NCI-H510A (cell line): Measurements from ENCODE around the gene LZTR1.

Source experiments
- DNase-seq: peaks from one replicate; lab custom pipeline; 2025; lab: John Stamatoyannopoulos, UW

The LZTR1 gene

GRCh38 chr22:20951151-20951931 is 30.8 kb upstream of the LZTR1 start:
- DNase-seq, result no peak

- no peak for DNase-seq
Measured at GRCh38 chr22:20951932-20952380, 30.1 kb upstream of the LZTR1 start.

DNA sequence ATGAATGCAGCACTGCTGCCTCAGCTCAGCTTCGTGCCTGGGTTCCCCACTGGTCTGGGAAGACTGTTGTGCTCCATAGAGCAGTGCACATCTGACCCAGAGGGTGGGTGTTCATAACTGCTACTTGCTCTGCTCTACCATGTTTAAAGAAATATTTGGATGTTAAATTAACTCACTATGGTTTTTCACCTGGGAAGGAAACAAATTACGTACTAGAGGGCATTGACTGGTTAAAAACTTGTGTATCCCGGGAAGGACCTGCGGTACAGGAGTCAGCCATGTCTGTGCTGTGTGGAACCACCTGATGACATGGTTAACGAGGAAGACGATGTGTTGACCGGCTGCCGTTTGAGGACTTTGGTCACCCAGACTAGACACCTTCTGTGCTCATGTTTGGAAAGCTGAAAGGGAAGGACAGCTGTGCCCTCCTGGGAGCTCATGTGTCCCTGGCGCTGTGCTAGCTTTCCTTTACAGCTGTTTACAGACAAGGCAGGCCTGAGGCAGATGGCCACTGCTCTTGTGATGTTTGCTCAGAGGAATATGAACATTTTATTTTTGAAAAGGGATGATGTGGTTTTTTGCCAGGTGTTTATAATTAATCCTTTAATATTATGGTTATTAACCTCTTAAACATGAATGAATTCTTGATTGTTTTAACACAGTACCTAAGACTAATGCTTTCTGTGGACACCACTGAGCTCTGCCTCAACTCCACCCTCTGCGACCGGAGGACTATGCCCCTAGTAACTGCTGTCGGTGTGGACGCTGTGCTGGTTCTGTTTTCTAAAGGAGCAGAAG is 29.4 kb upstream of the LZTR1 start:
- DNase-seq, result no peak

DNA sequence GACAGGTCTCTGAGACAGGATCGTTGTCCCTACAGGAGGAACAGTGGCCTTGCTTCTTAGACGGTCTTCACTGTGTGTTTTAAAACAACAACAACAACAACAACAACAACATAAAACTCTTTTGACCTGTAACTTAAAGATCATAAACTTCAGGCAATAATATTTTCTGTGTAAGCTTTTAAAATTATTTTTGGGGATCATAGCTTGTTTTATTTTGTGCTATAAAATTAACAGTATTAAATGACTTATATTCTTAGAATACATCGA is 28.8 kb upstream of the LZTR1 start:
- DNase-seq, result no peak

DNA sequence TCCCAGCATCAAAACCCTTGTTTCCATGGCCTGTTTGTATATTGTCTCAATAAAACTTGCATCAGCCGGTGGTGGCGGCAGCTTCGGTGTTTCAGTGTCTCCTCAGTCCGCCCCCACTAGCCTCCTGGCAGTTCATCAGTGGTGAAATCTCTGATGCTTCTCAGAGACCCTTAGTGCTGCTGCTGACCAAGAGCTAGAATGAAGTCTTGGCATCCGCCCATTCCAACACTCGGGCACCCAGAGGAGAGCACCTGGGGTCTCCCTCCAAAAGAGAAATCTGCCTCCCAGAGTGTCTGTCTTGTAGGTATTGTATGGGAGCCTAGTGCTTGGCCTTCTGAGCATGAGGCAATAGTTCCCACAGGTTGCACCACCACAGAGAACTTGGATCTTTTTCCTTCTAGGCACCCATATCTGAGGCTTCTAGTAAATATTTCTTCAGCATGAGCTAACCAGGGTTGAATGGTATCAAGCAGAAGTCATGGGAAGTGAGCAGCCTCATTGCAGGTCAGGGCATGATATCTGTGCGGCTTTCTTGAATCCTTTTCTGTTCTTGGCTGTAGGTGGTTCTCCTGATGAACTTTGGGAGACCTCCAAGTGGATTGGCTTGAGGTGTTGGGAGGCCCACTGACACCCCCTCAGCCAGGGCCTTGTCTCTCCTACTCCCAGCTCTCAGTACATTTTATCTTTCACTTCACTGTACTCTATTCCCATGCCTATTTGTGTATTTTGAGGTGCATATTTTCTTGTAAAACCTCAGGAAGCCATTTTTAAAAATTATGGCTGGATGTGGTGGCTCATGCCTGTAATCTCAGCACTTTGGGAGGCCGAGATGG is 28.2 kb upstream of the LZTR1 start:
- DNase-seq, result no peak

DNA sequence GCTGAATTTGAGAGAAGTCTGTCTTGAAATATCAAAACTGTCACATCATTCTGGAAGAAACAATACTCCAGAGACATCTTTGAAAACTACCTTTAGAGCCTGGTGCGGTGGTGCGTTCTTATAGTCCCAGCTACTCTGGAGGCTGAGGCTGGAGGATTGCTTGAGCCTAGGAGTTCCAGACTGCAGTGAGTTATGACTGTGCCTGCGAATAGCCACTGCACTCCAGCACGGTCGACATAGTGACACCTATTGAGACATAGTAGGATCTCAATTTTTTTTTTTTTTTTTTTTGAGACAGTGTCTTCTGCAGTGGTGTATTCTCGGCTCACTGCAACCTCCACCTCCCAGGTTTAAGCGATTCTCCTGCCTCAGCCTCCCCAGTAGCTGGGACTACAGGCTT is 26.5 kb upstream of the LZTR1 start:
- no peak for DNase-seq

GRCh38 chr22:20956258-20957101 is 25.6 kb upstream of the LZTR1 start:
- DNase-seq, result no peak

DNA sequence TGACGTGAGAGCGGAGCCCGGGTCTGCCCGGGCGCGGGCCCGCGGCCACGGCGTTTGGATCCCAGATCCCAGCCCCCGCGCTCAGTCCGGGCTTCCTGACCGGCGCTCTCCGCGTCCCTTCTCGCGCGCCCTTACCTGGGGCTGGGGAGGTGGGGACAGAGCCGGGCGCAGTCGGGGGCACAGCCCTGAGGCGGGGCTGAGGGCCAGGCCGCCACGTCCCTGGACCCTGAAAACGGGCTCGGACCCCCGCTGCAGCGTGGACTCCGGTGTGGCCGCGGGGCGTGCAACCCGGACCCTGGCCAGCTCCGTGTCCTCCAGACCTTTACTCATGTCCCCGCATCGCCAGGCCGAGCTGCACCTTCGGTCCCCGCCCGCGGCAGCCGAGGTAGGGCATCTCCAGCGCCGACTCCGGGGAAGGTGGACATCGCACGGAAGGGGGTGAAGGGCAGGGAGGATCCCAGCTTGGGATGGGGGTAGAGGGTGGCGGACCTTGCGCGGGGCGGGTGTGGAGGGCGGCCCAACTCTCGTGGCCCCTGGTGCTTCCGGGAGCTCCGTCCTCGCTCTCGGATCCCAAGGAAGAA is 24.9 kb upstream of the LZTR1 start:
- no peak for DNase-seq

DNA sequence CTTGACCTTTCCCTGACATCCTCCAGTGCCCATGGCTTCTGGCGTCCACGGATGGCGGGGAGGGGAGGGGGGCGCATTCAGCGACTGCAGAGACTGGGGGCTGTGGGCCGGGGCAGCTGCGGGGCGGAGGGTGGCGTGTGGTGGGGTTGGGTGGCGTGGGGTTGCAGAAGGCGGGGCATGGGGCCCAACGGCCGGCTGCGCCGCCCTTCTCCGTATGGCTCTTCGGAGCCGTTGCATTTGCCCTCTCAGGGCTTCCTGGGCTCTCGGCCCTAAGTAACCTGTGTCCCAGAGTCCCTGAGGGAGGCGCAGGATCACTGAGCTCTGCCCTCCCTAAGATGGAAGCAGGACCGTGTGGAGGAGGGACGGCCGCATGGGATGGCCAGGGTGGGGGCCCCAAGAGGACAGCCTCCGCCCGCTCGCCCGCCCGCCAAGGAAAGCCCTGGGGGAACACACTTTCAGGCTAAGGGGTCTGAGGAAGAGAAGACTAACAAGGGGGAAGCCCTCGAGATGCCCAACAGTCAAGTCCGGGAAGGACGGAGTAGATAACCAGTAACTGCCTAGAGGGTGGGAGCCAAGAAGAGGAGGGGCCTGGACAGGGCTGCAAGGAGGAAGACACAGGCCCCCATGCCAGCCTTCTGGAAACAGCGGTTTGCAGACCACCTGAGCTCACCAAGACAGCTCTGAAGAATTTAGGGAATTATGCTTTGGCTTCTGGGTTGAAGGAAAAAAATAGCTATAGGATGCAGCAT is 24.2 kb upstream of the LZTR1 start:
- no peak for DNase-seq

DNA sequence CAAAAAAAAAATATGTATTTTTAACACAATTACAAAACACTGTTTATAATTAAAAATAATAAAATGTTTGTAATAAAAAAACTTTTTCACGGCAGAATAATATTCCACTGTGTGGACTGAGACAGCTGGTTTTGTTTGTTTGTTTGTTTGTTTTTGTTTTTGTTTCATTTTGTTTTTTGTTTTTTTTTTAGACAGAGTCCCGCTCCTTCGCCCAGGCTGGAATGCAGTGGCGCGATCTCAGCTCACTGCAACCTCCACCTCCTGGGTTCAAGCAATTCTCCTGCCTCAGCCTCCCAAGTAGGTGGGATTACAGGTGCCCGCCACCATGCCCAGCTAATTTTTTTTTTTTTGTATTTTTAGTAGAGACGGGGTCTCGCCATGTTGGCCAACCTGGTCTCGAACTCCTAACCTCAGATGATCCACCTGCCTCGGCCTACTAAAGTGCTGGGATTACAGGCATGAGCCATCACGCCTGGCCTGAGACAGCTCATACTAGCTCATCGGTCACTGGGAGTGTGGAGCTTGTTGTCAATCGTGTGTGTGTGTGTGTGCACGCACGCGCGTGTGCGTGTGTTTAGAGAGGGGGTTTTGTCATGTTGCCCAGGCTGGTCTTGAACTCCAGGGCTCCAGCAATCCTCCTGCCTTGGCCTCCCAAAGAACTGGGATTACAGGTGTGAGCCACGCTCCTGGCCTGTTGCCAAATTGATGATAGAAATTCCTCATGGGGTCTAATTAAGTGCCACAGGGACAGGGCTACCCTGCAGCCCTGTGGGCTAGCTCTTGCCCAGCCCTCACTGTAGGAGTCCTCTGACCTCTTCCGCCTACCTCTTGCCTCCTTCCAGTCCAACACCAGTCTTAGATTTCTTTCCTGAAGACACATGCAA is 22.3 kb upstream of the LZTR1 start:
- DNase-seq, result no peak

DNA sequence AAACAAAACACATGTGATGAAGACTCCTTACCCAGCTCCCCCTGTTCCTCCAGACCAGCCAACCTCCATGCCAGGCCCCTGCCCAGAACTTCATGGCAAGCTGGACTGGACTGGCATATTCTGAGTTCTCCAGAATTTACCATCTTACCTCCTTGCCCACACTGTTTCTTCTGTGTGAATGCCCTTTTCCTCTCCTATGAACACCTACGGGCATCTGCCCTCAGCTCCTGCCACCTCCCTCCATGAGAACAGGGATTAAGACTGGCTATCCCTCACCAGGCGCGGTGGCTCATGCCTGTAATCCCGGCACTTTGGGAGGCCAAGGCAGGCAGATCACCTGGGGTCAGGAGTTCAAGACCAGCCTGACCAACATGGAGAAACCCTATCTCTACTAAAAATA is 21.5 kb upstream of the LZTR1 start:
- DNase-seq, result no peak

DNA sequence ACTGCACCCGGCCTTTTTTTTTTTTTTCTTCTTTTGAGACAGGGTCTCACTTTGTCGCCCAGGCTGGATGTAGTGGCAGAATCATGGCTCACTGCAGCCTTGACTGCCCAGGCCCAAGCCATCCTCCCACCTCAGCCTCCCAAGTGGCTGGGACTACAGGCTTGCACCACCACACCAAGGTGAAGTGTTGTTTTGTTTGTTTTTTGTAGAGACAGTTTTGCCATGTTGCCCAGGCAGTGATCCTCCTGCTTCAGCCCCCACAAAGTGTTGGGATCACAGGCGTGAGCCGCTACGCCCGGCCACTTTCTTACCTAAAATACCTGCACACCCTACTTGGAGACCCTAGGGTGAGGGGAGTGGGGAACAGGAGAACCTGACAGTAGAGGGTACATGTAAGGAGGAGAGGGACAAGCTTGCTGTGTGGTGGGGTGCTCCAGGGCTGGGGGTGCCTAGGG is 19.6 kb upstream of the LZTR1 start:
- no peak for DNase-seq

- DNase-seq, result no peak
Measured at GRCh38 chr22:20963201-20964052, 18.7 kb upstream of the LZTR1 start.

GRCh38 chr22:20964090-20964798 is 17.9 kb upstream of the LZTR1 start:
- DNase-seq, result no peak

DNA sequence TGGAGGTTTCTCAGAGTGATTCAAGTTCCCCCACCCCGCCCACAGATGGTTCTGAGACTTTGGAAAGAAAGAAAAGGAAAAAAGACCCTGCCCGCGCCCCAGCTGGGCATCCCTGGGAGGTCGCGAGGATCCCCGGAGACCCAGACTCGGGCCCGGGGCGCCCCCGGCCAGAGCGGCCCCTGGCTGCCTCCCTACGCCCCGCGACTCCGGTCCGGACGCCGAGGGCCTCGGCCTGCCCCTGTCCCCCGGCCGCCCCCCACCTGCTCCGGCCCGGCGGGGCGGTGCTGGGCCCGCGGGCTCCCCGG is 17.3 kb upstream of the LZTR1 start:
- DNase-seq, result no peak

- DNase-seq, result no peak
Measured at GRCh38 chr22:20965104-20965887, 16.8 kb upstream of the LZTR1 start.
